HEK293 (cell line): Measurements from ENCODE around the gene TBC1D13.

ENCODE experiments used
- KLF10 ChIP-seq: fragments of 450-650 bp; IDR thresholded peaks from 2 replicates; pipeline ENCODE4 v1.5.1; 2018; ENCODE audit warnings: missing biosample characterization, mild to moderate bottlenecking, missing genetic modification characterization
- KLF16 ChIP-seq: fragments of 450-650 bp; formaldehyde crosslinking; IDR thresholded peaks from 2 replicates; pipeline ENCODE4 v1.5.1; 2017; ENCODE audit warnings: missing biosample characterization, missing genetic modification characterization
- KLF7 ChIP-seq: fragments of 450-650 bp; formaldehyde crosslinking; IDR thresholded peaks from 2 replicates; pipeline ENCODE4 v1.5.1; 2016; ENCODE audit warnings: missing biosample characterization, missing genetic modification characterization, borderline replicate concordance
- PATZ1 ChIP-seq: fragments of 450-650 bp; formaldehyde crosslinking; IDR thresholded peaks from 2 replicates; pipeline ENCODE4 v1.5.1; 2016; ENCODE audit warnings: missing biosample characterization, missing genetic modification characterization
- PRDM2 ChIP-seq: fragments of 450-650 bp; formaldehyde crosslinking; IDR thresholded peaks from 2 replicates; pipeline ENCODE4 v1.5.1; 2016; ENCODE audit warnings: missing biosample characterization, missing genetic modification characterization, borderline replicate concordance
- SP3 ChIP-seq: fragments of 450-650 bp; formaldehyde crosslinking; IDR thresholded peaks from 2 replicates; pipeline ENCODE4 v1.5.1; 2016; ENCODE audit warnings: missing biosample characterization, missing genetic modification characterization
- TSHZ1 ChIP-seq: fragments of 450-650 bp; formaldehyde crosslinking; IDR thresholded peaks from 2 replicates; pipeline ENCODE4 v1.5.1; 2016; ENCODE audit warnings: missing biosample characterization, missing genetic modification characterization, borderline replicate concordance
- YY1 ChIP-seq: fragments of 450-650 bp; formaldehyde crosslinking; IDR thresholded peaks from 2 replicates; pipeline ENCODE4 v1.5.1; 2018; ENCODE audit warnings: missing biosample characterization, missing genetic modification characterization
- ZBTB48 ChIP-seq: fragments of 450-650 bp; formaldehyde crosslinking; IDR thresholded peaks from 2 replicates; pipeline ENCODE4 v1.5.1; 2016; ENCODE audit warnings: missing biosample characterization, missing genetic modification characterization
- ZBTB6 ChIP-seq: fragments of 450-650 bp; formaldehyde crosslinking; IDR thresholded peaks from 2 replicates; pipeline ENCODE4 v1.5.1; 2017; ENCODE audit warnings: missing biosample characterization, missing genetic modification characterization
- ZBTB7A ChIP-seq: fragments of 450-650 bp; formaldehyde crosslinking; IDR thresholded peaks from 2 replicates; pipeline ENCODE4 v1.5.1; 2016; ENCODE audit warnings: low read depth, missing biosample characterization, missing genetic modification characterization
- ZNF114 ChIP-seq: fragments of 450-650 bp; formaldehyde crosslinking; IDR thresholded peaks from 2 replicates; pipeline ENCODE4 v1.5.0; 2017; ENCODE audit warnings: missing biosample characterization, missing genetic modification characterization
- ZNF121 ChIP-seq: fragments of 450-650 bp; formaldehyde crosslinking; IDR thresholded peaks from 2 replicates; pipeline ENCODE4 v1.5.1; 2016; ENCODE audit warnings: missing biosample characterization, missing genetic modification characterization
- ZNF138 ChIP-seq: fragments of 450-650 bp; formaldehyde crosslinking; IDR thresholded peaks from 2 replicates; pipeline ENCODE4 v1.5.1; 2016; ENCODE audit warnings: missing biosample characterization, missing genetic modification characterization, borderline replicate concordance
- ZNF16 ChIP-seq: fragments of 450-650 bp; formaldehyde crosslinking; IDR thresholded peaks from 2 replicates; pipeline ENCODE4 v1.5.1; 2016; ENCODE audit warnings: low read depth, missing biosample characterization, missing genetic modification characterization
- ZNF174 ChIP-seq: fragments of 450-650 bp; formaldehyde crosslinking; IDR thresholded peaks from 2 replicates; pipeline ENCODE4 v1.5.0; 2017; ENCODE audit warnings: missing biosample characterization, mild to moderate bottlenecking, missing genetic modification characterization
- ZNF211 ChIP-seq: fragments of 450-650 bp; formaldehyde crosslinking; IDR thresholded peaks from 2 replicates; pipeline ENCODE4 v1.5.1; 2016; ENCODE audit warnings: low read depth, missing biosample characterization, missing genetic modification characterization
- ZNF221 ChIP-seq: fragments of 450-650 bp; formaldehyde crosslinking; IDR thresholded peaks from 2 replicates; pipeline ENCODE4 v1.5.1; 2017; ENCODE audit warnings: missing biosample characterization, missing genetic modification characterization, borderline replicate concordance
- ZNF23 ChIP-seq: fragments of 450-650 bp; formaldehyde crosslinking; IDR thresholded peaks from 2 replicates; pipeline ENCODE4 v1.5.1; 2016; ENCODE audit warnings: missing biosample characterization, missing genetic modification characterization, borderline replicate concordance
- ZNF391 ChIP-seq: fragments of 450-650 bp; formaldehyde crosslinking; IDR thresholded peaks from 2 replicates; pipeline ENCODE4 v1.5.1; 2016; ENCODE audit warnings: low read depth, missing biosample characterization, missing genetic modification characterization, borderline replicate concordance
- ZNF398 ChIP-seq: fragments of 450-650 bp; formaldehyde crosslinking; IDR thresholded peaks from 2 replicates; pipeline ENCODE4 v1.5.1; 2017; ENCODE audit warnings: missing biosample characterization, missing genetic modification characterization
- ZNF48 ChIP-seq: fragments of 450-650 bp; formaldehyde crosslinking; IDR thresholded peaks from 2 replicates; pipeline ENCODE4 v1.5.1; 2016; ENCODE audit warnings: missing biosample characterization, missing genetic modification characterization
- ZNF660 ChIP-seq: fragments of 450-650 bp; IDR thresholded peaks from 2 replicates; pipeline ENCODE4 v1.5.1; 2018; ENCODE audit warnings: missing biosample characterization, mild to moderate bottlenecking, missing genetic modification characterization
- ZNF792 ChIP-seq: fragments of 450-650 bp; formaldehyde crosslinking; IDR thresholded peaks from 2 replicates; pipeline ENCODE4 v1.5.1; 2016; ENCODE audit warnings: missing biosample characterization, missing genetic modification characterization

Gene TBC1D13

GRCh38 chr9:128771745-128772519 is 15.1 kb upstream of the TBC1D13 start, which contains the start of gene ZER1 (continued):
- TF ChIP-seq SP3 (tag by site-specific recombination) (peak; percentile 90), ZNF174 (no peak), ZNF138 (tag by site-specific recombination) (no peak), ZNF23 (tag by site-specific recombination) (no peak), ZNF221 (tag by site-specific recombination) (peak; percentile 88; the same call in 1 of the 2 replicates), ZNF121 (tag by site-specific recombination) (peak; percentile 73; the same call in 1 of the 2 replicates), ZNF16 (tag by site-specific recombination) (no peak), KLF7 (peak; percentile 95), ZNF391 (tag by site-specific recombination) (peak; percentile 93), PRDM2 (tag by site-specific recombination) (no peak), YY1 (peak; percentile 75), ZNF48 (no peak), ZBTB6 (tag by site-specific recombination) (peak; percentile 28; the same call in 1 of the 2 replicates), ZNF211 (tag by site-specific recombination) (no peak), ZNF660 (tag by site-specific recombination) (peak; percentile 98), ZBTB7A (peak; percentile 11; the same call in 1 of the 2 replicates), ZBTB48 (tag by site-specific recombination) (peak; percentile 50; the same call in 1 of the 2 replicates), PATZ1 (tag by site-specific recombination) (peak; percentile 90), ZNF792 (tag by site-specific recombination) (no peak), TSHZ1 (tag by site-specific recombination) (peak; percentile 81; the same call in 1 of the 2 replicates), ZNF398 (tag by site-specific recombination) (peak; percentile 79), ZNF114 (tag by site-specific recombination) (no peak), KLF10 (peak; percentile 90), KLF16 (tag by site-specific recombination) (peak; percentile 92)
